NCI-H524 treated with DMSO at 0.1 percent for 48 hours (cell line): ENCODE measurements around the gene ATG4B.
"Not testable (repeated sequence)": the region's sequence is repeated elsewhere in the genome, so short reads cannot be mapped to it uniquely, and the experiment has no call there.

Source experiments
- DNase-seq: peaks from one replicate; lab custom pipeline; 2025; lab: John Stamatoyannopoulos, UW

ATG4B gene

GRCh38 chr2:241637018-241637794 lies at the start of gene ATG4B, which contains the start of gene THAP4:
Gene ATG4B, plus strand, starts transcription at chr2:241637693. Its CDS starts 22 bp downstream, at chr2:241637715.
Gene THAP4, minus strand, starts transcription at chr2:241637158. Its CDS starts 141 bp downstream, at chr2:241637017.
- peak; percentile 10 for DNase-seq

- not testable (repeated sequence) for DNase-seq
These were observed 47.6 kb upstream of the ATG4B start for GRCh38 chr2:241589863-241590262.

GRCh38 chr2:241590496-241591455 lies 46.7 kb upstream of the ATG4B start:
- DNase-seq: not testable (repeated sequence)

- DNase-seq: no peak
These were observed 45.2 kb upstream of the ATG4B start for GRCh38 chr2:241592126-241592845.

GRCh38 chr2:241593271-241593670 lies 44.2 kb upstream of the ATG4B start:
- DNase-seq: no peak

- no peak for DNase-seq
These were observed 41.8 kb upstream of the ATG4B start for GRCh38 chr2:241595600-241596140.

- no peak for DNase-seq
These were observed 39.9 kb upstream of the ATG4B start for GRCh38 chr2:241597561-241597960.

- DNase-seq: no peak
These were observed 39.4 kb upstream of the ATG4B start for GRCh38 chr2:241598061-241598460.

GRCh38 chr2:241598487-241598886 lies 39.0 kb upstream of the ATG4B start:
- DNase-seq: no peak

- no peak for DNase-seq
These were observed 37.9 kb upstream of the ATG4B start for GRCh38 chr2:241599615-241600014.

GRCh38 chr2:241601841-241602240 lies 35.7 kb upstream of the ATG4B start:
- no peak for DNase-seq

- DNase-seq: no peak
These were observed 34.8 kb upstream of the ATG4B start for GRCh38 chr2:241602720-241603119.

GRCh38 chr2:241603686-241604085 lies 33.8 kb upstream of the ATG4B start:
- DNase-seq: no peak

- no peak for DNase-seq
These were observed 31.3 kb upstream of the ATG4B start for GRCh38 chr2:241606186-241606585.

- DNase-seq: no peak
These were observed 30.2 kb upstream of the ATG4B start for GRCh38 chr2:241607162-241607885.

GRCh38 chr2:241608881-241609280 lies 28.6 kb upstream of the ATG4B start:
- DNase-seq: no peak

- DNase-seq: peak; percentile 9
These were observed 27.4 kb upstream of the ATG4B start for GRCh38 chr2:241609859-241610793.

GRCh38 chr2:241611062-241611461 lies 26.4 kb upstream of the ATG4B start:
- no peak for DNase-seq

- DNase-seq: no peak
These were observed 25.1 kb upstream of the ATG4B start for GRCh38 chr2:241612156-241613016.
